Measurements from ENCODE around the gene PKP4.

PKP4 gene

GRCh38 chr2:158543957-158544356 is 87.2 kb downstream of the PKP4 start:
- no peak for DNase-seq

- DNase-seq: peak in 3 of 4 experiments; percentile 13 to 23 (median 21)
These were observed 88.2 kb downstream of the PKP4 start for GRCh38 chr2:158544998-158545397.

DNA sequence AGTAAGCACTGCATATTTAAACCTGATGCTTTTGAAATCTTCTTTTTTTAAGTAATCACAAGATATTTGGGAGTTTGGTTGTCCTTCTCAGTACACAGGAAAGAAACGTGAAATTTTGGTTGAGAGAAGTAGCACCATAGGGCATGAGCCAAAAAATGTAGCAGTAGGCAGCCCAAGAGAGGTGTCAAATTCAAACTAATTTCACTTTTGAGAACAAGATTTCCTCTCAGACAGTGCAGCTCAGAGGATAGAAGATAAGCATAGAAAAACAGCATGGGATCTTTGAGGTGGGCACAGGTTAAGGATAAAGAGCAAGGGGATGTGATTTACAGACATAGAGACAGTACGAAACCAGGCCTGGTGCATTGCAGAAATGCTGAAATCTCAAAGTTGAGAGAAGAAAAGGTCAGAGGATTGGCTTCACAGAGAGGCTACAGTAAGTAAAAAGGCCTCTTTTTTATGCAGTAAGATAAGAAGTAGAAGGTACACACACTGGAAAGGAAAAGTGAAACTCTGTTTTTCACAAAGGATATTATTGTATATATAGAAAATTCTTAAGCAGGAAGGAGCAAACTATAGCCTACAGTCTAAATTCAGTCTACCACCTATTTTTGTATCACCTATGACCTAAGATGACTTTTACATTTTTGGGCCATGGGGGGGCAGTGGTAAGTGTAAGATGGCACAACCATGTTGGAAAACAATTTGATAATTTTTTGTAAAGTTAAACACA is 89.8 kb downstream of the PKP4 start:
- DNase-seq: no peak

- DNase-seq: no peak
These were observed 96.5 kb downstream of the PKP4 start for GRCh38 chr2:158553257-158553656.

- DNase-seq: no peak
These were observed 98.2 kb downstream of the PKP4 start for GRCh38 chr2:158554996-158555395.

- DNase-seq: no peak
These were observed 99.4 kb downstream of the PKP4 start for GRCh38 chr2:158556124-158556523.

DNA sequence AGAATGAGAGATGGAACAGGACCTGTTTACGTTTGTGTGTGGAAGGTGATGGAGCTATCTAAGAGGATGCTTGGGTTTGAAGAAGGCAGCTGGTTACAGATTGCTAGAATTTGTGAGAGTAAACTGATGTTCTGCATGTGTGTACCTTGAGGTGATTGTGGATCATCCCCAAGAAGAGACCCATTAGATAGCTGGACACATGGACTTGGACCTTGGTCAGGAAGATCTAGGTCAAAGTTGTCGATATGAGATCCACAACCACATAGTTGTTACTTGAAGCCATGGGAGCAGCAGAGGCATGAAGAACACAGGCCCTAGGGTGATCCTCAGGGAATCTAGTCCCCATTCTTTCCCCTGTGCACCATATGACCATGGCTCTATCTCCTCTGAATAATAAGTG is 101.0 kb downstream of the PKP4 start:
- DNase-seq: no peak

DNA sequence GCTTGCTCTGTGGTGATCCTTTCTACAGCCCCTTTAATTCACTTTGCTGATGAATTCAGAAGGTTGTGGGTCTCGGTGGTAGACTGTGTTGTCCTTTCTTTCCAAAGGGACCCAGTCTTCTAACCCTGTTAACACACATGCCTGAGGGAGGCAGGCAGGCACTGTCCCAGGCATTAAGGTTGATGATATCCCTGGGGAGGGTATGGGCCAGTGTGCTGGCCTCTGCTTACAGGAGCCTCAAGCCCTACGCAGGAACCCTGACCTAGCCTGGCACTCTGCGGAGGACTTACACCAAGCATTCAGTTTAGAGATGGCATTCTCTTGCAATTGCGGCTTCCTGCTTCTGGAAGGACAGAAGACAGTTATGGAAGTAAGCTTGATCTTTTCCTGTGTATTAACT is 102.5 kb downstream of the PKP4 start:
- DNase-seq: no peak

DNA sequence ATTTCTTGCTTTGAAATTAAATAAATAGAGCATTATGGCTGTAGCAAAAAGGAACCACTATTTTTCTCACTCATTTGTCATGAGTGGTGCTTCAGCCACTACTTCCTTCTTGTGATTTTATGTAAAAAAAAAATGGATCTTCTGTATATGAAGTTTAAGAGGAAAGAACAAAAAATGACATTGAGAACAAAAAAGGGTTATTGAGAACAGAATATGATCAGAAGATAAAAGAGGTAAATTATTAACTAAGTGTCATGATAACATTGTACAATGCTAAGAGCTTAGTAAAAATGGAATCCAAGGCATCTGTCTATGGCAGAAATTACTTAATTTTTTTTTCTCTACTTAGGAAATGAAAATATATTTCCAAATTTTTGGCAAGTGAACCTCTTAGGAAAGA is 103.5 kb downstream of the PKP4 start:
- no peak for DNase-seq

DNA sequence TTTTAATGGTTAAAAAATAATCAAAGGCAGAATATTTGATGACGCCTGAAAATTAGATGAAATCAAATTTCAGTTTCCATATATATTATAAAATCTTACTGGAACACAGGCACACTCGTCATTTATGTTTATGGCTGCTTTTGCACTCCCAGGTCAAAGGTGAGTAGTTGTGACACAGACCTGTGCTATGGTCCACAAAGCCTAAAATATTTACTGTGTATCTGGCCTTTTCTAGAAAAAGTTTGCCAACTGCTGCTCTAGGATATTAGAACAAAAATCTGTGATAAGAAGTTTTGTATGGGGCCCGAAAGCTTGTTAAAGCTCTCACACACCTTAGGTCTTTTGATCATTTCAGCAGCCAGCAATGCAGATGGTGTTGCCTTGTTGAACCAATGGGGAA is 104.3 kb downstream of the PKP4 start:
- no peak for DNase-seq

DNA sequence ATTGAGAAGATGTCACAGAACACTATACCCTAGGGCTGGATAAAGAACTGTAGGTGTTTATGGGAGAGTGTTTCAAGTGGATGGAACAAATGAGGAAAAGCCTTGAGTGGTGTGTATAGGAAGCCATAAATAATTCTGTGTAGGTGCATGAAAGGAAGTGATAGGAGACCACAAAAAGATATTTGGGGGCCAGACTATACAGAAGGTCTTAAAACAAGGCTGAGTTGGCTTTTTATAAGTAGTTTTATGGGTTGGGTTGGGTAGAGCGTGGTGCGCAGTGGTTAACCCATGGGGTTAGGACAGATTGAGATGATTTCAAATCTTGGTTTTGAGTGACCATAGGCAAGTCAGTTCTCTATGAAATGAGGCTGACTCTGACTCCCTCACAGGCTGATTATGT is 110.5 kb downstream of the PKP4 start:
- DNase-seq: no peak

DNA sequence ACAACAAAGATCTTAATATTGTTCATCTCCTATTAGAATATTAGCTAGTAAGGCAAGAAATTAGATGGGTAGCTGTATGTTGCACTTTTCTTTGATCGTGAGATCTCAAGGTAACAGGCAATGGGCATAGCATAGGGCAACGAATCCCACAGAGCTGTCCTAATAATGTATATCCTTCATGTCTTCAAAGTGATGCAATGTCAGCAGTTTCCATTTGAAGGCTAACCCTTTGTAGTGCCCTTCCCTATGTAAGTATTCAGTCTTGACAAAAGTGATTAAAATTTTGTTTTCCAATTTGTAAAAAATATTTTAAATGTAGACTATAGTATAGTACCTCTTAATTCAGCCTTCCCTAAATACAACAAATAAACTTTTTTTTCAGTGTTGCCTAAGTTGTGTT is 112.5 kb downstream of the PKP4 start:
- DNase-seq: no peak

- no peak for DNase-seq
These were observed 114.1 kb downstream of the PKP4 start for GRCh38 chr2:158570869-158571268.

DNA sequence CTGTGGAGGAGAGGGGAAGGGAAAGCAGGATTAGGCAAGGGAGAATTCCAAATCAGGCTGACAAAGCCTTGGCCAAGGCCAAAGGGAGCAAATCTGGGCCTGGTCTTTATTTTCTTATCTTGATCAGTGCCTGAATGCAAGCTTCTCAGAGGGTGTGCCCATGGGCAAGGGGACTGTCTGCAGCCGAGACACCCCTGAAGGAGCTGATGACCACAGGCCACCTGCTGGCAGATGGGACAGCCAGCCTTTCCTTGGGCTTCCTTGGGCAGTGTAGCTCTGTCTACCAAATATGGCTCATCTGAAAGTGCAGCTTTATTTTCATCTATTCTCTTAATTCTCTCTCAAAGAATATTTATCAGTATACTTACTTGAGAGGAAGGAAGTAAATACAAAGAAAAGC is 117.0 kb downstream of the PKP4 start:
- no peak for DNase-seq

DNA sequence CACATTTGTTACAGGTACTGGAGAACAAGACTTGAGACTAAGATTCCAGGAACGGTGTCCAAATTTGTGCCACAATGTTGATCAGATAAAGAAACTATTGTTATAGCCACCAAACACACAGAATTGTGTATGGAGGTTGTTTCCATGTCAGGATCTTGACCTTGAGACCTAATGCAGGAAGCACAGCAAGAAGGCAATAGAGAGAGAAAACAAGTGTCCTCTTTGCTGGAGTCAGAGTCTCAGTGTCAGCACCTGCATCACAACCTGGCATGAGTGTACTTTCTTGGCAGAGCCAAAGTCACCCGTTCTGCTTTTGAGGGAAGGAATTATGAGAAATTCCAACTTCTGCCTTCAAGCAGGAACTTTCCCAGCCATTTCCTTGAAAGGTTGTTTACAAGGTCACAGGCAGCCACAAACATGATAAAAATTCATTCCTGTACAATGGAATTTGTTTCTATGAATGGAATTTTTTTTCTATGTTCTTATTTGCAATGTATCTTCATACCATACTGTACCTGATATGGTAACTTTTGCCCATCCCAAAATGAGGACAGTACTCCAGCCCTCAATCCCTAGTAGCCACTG is 118.4 kb downstream of the PKP4 start:
- DNase-seq: no peak

GRCh38 chr2:158577141-158577540 is 120.4 kb downstream of the PKP4 start:
- DNase-seq: no peak

DNA sequence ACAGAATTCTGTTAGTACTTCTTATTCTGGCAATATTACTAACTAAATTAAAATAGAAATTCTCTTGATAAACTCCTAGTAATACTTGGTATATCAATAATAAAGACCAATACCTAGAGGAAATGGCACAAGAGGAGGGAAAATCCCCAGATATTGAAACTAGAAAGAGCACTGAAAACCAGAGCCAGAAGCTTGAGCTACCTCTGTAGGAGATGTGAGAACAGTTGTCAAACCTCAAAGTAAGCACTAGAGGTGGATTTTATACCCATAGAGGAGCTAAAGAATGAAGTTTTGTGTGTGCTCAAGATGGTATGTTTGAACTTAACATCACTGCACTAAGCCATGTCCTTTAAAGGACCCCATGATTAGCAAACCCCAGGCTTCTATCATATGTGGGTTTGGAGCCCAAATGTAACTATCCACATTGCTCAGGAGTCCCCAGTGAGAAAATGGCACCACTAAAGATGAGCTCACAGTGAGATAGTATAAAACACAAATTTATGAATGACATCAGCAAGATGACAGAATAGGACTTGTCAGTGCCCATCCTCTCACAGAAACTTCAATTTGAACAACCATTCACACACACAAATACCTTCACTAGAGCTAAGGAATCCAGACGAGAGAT is 122.1 kb downstream of the PKP4 start:
- no peak for DNase-seq

DNA sequence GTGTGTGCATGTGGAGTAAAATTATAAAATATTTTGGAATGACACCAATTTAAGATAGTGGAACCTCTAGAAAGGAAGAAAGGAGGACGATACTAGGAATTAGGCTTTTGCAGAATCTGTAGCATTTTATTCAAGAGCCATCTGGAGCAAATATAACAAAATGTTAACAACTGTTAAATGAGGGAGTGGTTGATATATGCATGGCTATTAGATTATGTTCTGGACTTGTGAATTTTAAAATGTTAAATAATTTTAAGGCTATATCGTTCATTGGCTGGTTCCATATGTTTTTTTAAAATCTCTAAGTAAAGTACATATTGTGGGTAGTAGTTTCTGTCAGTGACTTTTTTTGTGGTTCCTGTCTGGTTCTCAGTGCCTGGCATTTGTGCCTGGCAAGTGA is 123.2 kb downstream of the PKP4 start:
- DNase-seq: no peak

DNA sequence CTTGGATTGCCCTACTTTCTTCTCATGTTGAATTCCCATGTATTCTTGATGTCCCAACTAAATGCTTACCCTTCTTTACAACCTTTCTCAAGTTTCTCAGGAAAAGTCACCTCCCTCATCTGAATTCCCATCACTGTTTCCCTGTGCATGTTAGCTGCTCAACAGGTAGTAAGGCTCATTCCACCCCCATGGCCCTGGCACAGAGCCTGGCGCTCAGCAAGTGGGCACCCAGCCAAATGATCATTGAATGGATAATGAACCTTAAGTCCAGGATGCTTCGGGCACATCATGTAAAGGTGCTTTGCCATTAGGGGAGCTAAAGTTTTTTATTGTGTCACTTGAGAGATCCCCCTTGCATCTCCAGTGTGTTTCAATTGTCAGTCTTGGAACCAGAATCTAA is 124.0 kb downstream of the PKP4 start:
- no peak for DNase-seq

DNA sequence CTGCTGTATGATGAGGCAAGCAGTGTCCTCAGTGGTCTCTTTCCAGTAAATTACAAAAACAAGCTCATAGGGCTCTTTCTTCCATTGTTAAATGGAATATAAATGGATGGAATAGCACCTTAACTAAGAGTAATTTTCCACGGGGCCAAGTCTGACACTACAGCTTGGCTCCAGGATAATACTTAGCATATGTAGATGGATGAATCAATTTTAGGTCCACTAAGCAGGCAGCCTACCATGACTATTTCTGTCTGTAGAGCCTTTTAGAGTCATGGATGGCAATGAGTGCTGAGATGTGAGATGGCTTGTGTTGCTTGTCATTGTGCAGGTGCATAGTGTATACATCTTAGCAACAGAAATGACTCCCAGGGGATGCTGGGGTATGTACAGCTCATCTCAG is 125.9 kb downstream of the PKP4 start:
- no peak for DNase-seq

DNA sequence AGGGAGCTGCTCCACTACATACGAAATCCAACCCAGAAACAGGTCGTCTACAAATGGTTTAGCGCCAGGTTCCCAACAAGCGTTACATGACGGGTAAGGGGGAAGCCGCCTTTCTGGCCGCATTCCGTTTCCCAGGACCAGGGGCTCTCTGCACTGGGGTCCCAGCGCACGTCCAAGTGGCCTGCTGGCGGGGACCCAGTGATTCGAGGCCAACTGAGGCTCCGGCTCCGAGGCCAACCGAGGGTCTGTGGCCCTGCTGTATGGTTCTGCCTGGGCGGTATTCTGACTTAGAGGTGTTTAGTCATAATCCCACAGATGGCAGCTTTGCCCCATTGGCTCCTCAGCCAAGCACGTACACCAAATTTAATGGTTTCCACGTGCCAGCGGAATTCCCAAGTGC is 127.2 kb downstream of the PKP4 start:
- DNase-seq: no peak

DNA sequence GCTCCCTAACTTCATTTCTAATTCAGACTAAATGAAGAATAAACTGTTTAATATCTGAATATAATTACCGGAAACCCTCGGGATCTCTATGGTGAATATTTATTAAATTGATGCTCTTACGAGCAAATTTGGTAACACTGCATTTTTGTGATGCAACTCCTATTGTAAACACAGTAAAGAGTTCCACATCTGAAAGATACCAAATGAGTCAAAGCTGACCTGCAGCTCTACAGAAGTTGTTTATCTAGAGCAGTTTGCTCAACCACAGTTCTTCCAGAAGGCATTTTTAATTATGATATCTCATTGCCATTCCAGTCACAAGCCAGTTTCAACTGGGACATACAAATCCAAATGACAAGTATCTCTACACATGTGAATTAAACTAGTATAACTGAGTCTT is 129.7 kb downstream of the PKP4 start:
- peak in 1 of 4 experiments; percentile 2 for DNase-seq

- no peak for DNase-seq
These were observed 132.6 kb downstream of the PKP4 start for GRCh38 chr2:158589303-158589702.

DNA sequence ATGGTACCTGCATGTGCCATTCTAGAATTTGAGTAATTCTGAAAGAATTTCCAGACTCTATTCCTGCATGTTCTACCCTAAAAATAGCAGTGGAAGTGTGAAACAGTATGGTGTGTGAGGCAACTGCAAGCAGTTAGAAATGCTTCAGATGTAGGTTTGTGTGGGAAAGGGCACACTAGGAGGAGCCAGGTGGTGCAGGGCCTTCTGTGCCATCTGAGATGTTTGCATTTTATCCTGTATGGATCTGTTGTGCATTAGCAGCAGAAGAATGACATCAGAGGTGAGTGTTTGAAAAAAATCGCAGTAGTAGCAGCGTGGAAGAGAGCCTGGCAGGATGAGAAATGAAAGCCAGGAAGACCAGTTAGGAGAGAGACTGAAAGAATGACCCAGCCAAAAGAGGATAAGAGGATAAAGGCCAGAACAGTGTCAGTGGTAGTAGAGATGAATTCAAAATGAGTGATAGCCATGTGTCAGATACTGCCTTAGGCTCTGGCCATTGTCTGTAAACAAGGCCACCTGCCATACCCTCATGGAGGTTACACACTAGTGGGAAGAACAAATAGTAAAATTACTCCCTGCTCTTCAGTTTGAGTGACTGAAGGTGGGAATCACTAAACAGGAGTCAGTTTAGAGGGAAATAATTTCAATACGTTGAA is 142.2 kb downstream of the PKP4 start:
- DNase-seq: no peak
